Body of pancreas (tissue), 4 donors: Measurements from ENCODE around the gene ERICH3.

Experiments
- POLR2A ChIP-seq, 3 donors: fragments of 450-650 bp; IDR thresholded peaks; one replicate each; pipeline ENCODE4 v1.6.1; 2016; ENCODE audit warnings: antibody characterized with exemption in 3 of 3, mild to moderate bottlenecking in 2 of 3
- TF ChIP-seq, protein P1 (sequence below), 7 experiments: fragments of 450-650 bp in 4 of 7; fragments of 200-600 bp in 3 of 7; sonication (generic) in 3 of 7; IDR thresholded peaks; one replicate each; pipeline ENCODE4 v1.5.1; 2016 to 2019; ENCODE audit warnings: antibody characterized with exemption in 7 of 7

DNA sequence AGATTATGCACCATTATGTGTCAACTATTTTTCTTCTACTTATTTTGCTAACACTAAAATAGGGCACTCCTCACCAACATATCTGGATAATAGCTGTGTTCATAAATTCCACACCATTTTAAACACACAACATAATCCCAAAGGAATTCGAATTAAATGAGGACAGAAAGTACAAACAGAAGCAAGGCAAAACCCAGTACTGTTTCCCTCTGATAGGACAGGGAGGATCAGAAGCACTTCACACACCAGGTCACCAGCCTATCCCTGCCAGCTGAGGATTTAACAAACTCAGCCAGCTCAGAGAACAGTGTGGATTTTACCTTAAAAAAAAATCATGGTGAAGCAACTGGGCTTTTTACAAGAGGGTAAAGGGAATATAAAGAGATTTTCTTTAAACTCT is 39.3 kb upstream of the ERICH3 start:
- TF ChIP-seq, protein P1, sequence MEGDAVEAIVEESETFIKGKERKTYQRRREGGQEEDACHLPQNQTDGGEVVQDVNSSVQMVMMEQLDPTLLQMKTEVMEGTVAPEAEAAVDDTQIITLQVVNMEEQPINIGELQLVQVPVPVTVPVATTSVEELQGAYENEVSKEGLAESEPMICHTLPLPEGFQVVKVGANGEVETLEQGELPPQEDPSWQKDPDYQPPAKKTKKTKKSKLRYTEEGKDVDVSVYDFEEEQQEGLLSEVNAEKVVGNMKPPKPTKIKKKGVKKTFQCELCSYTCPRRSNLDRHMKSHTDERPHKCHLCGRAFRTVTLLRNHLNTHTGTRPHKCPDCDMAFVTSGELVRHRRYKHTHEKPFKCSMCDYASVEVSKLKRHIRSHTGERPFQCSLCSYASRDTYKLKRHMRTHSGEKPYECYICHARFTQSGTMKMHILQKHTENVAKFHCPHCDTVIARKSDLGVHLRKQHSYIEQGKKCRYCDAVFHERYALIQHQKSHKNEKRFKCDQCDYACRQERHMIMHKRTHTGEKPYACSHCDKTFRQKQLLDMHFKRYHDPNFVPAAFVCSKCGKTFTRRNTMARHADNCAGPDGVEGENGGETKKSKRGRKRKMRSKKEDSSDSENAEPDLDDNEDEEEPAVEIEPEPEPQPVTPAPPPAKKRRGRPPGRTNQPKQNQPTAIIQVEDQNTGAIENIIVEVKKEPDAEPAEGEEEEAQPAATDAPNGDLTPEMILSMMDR (IDR thresholded peaks at IDR 0.05): no peak
- no peak for TF ChIP-seq POLR2A (IDR thresholded peaks at IDR 0.05)
